ENCODE data around the gene CYP19A1. TPM values are rescaled to one million over a fixed set of nuclear protein-coding genes. Genes with fewer than 3 reads are reported as not detected.

The CYP19A1 gene
- total RNA-seq, 1 experiment from 2014 or later = 2.4 TPM

DNA sequence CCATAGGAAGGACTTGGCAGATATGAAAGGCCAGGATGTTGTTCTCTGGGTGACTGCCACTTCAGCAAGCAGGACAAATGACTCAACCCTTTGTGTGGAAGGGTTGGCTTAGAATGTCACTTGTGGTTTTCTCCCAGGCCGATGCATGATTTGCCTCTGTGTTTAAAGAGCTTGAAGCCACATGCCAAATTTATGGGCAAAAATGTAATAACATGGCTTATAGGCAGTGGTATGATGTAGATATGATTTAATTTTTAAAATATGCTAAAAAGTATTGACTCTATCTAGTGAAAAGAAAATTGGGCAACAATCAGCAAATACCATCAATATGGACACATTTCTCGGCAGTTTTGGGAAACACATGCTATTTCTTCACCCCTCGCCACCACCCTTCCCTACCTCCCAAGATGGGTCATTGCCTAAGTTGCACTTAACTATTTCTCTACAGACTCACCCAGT is 114.6 kb downstream of the CYP19A1 start:
- no peaks in the 10 kb centered on the region for H3K9me2 ChIP-seq (replicated peaks; ENCODE audit: insufficient read depth, low read length)
- no peaks in the 10 kb centered on the region for H3K9me3 ChIP-seq (ENCODE audit: low read length)
- H3K4me2 ChIP-seq (ENCODE audit: low read depth, low read length, poor library complexity, severe bottlenecking) = no peak overlapping the region
- H4K20me1 ChIP-seq (ENCODE audit: insufficient read depth, low read depth, low read length) = no peaks in the 10 kb centered on the region
- peaks cover 44% of the 10 kb centered on the region for H3K4me1 ChIP-seq (ENCODE audit: low read length)
- no peak overlapping the region for H3K9ac ChIP-seq (ENCODE audit: low read length)
- H3K4me3 ChIP-seq (ENCODE audit: low read length) = no peak overlapping the region
- DNase-seq = no peak
- H3K27me3 ChIP-seq (ENCODE audit: low read length) = no peaks in the 10 kb centered on the region
- H3K27ac ChIP-seq (ENCODE audit: low read length) = no peak overlapping the region
- no peak overlapping the region for H2AFZ ChIP-seq (ENCODE audit: low read length)
- H3K36me3 ChIP-seq (ENCODE audit: insufficient read depth, low read length) = no peaks in the 10 kb centered on the region
- no peaks in the 10 kb centered on the region for H3K79me2 ChIP-seq (ENCODE audit: low read length)

GRCh38 chr15:51218299-51218938 is 120.0 kb downstream of the CYP19A1 start:
- no peaks in the 10 kb centered on the region for H3K9me3 ChIP-seq (ENCODE audit: low read length)
- no peaks in the 10 kb centered on the region for H4K20me1 ChIP-seq (ENCODE audit: insufficient read depth, low read depth, low read length)
- H3K27ac ChIP-seq (ENCODE audit: low read length) = no peak overlapping the region
- H2AFZ ChIP-seq (ENCODE audit: low read length) = no peak overlapping the region
- no peak for DNase-seq
- no peaks in the 10 kb centered on the region for H3K79me2 ChIP-seq (ENCODE audit: low read length)
- no peaks in the 10 kb centered on the region for H3K9me2 ChIP-seq (replicated peaks; ENCODE audit: insufficient read depth, low read length)
- no peaks in the 10 kb centered on the region for H3K36me3 ChIP-seq (ENCODE audit: insufficient read depth, low read length)
- H3K4me1 ChIP-seq (ENCODE audit: low read length) = peaks cover 7% of the 10 kb centered on the region
- no peak overlapping the region for H3K4me2 ChIP-seq (ENCODE audit: low read depth, low read length, poor library complexity, severe bottlenecking)
- no peak overlapping the region for H3K9ac ChIP-seq (ENCODE audit: low read length)
- H3K27me3 ChIP-seq (ENCODE audit: low read length) = no peaks in the 10 kb centered on the region
- no peak overlapping the region for H3K4me3 ChIP-seq (ENCODE audit: low read length)

- H3K27me3 ChIP-seq (ENCODE audit: low read length) = no peaks in the 10 kb centered on the region
- no peaks in the 10 kb centered on the region for H3K79me2 ChIP-seq (ENCODE audit: low read length)
- no peaks in the 10 kb centered on the region for H4K20me1 ChIP-seq (ENCODE audit: insufficient read depth, low read depth, low read length)
- DNase-seq = no peak
- H3K9me2 ChIP-seq (replicated peaks; ENCODE audit: insufficient read depth, low read length) = no peaks in the 10 kb centered on the region
- H3K27ac ChIP-seq (ENCODE audit: low read length) = no peak overlapping the region
- H3K9ac ChIP-seq (ENCODE audit: low read length) = no peak overlapping the region
- no peak overlapping the region for H3K4me3 ChIP-seq (ENCODE audit: low read length)
- H3K4me1 ChIP-seq (ENCODE audit: low read length) = no peaks in the 10 kb centered on the region
- H3K4me2 ChIP-seq (ENCODE audit: low read depth, low read length, poor library complexity, severe bottlenecking) = no peak overlapping the region
- H3K9me3 ChIP-seq (ENCODE audit: low read length) = no peaks in the 10 kb centered on the region
- no peaks in the 10 kb centered on the region for H3K36me3 ChIP-seq (ENCODE audit: insufficient read depth, low read length)
- H2AFZ ChIP-seq (ENCODE audit: low read length) = no peak overlapping the region
Observed at GRCh38 chr15:51212909-51213308, 125.5 kb downstream of the CYP19A1 start.

GRCh38 chr15:51212239-51212638 is 126.2 kb downstream of the CYP19A1 start:
- Histone ChIP-seq H3K79me2 (ENCODE audit: low read length) (no peaks in the 10 kb centered on the region), H3K27me3 (ENCODE audit: low read length) (no peaks in the 10 kb centered on the region), H3K9me2 (replicated peaks; ENCODE audit: insufficient read depth, low read length) (no peaks in the 10 kb centered on the region), H2AFZ (ENCODE audit: low read length) (no peak overlapping the region), H3K9ac (ENCODE audit: low read length) (no peak overlapping the region), H3K36me3 (ENCODE audit: insufficient read depth, low read length) (no peaks in the 10 kb centered on the region), H3K4me3 (ENCODE audit: low read length) (no peak overlapping the region), H3K27ac (ENCODE audit: low read length) (no peak overlapping the region), H3K4me2 (ENCODE audit: low read depth, low read length, poor library complexity, severe bottlenecking) (no peak overlapping the region), H3K9me3 (ENCODE audit: low read length) (no peaks in the 10 kb centered on the region), H3K4me1 (ENCODE audit: low read length) (no peaks in the 10 kb centered on the region), H4K20me1 (ENCODE audit: insufficient read depth, low read depth, low read length) (no peaks in the 10 kb centered on the region)
- DNase-seq = no peak

- Histone ChIP-seq H3K79me2 (ENCODE audit: low read length) (no peaks in the 10 kb centered on the region), H3K9me2 (replicated peaks; ENCODE audit: insufficient read depth, low read length) (no peaks in the 10 kb centered on the region), H3K9me3 (ENCODE audit: low read length) (no peaks in the 10 kb centered on the region), H3K27me3 (ENCODE audit: low read length) (no peaks in the 10 kb centered on the region), H3K4me1 (ENCODE audit: low read length) (no peaks in the 10 kb centered on the region), H3K4me3 (ENCODE audit: low read length) (no peak overlapping the region), H3K36me3 (ENCODE audit: insufficient read depth, low read length) (no peaks in the 10 kb centered on the region), H3K4me2 (ENCODE audit: low read depth, low read length, poor library complexity, severe bottlenecking) (no peak overlapping the region), H2AFZ (ENCODE audit: low read length) (no peak overlapping the region), H3K27ac (ENCODE audit: low read length) (no peak overlapping the region), H4K20me1 (ENCODE audit: insufficient read depth, low read depth, low read length) (no peaks in the 10 kb centered on the region), H3K9ac (ENCODE audit: low read length) (no peak overlapping the region)
- no peak for DNase-seq
Observed at GRCh38 chr15:51205050-51205975, 133.1 kb downstream of the CYP19A1 start.

DNA sequence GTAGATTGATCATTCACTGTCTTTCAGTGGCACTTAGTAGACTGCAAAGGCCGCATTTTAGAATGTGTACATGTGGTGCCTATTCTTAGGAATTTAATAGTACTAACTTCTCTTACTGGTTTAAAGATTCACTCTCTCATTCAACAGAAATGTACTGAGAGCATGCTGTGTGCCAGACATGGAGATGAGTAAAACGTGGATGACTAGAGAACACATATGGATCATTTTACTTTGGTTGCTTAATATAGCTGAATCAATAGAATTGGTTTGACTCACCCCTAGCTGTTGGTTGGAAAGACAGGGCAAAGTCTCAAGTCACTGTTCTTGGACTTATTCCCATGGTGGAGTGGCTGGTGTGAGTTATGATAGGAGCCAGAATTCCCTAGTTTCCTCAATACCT is 134.6 kb downstream of the CYP19A1 start:
- Histone ChIP-seq H3K9me2 (replicated peaks; ENCODE audit: insufficient read depth, low read length) (no peaks in the 10 kb centered on the region), H3K36me3 (ENCODE audit: insufficient read depth, low read length) (no peaks in the 10 kb centered on the region), H4K20me1 (ENCODE audit: insufficient read depth, low read depth, low read length) (no peaks in the 10 kb centered on the region), H3K4me2 (ENCODE audit: low read depth, low read length, poor library complexity, severe bottlenecking) (no peak overlapping the region), H2AFZ (ENCODE audit: low read length) (no peak overlapping the region), H3K27ac (ENCODE audit: low read length) (no peak overlapping the region), H3K9me3 (ENCODE audit: low read length) (no peaks in the 10 kb centered on the region), H3K4me1 (ENCODE audit: low read length) (no peaks in the 10 kb centered on the region), H3K9ac (ENCODE audit: low read length) (no peak overlapping the region), H3K27me3 (ENCODE audit: low read length) (no peaks in the 10 kb centered on the region), H3K79me2 (ENCODE audit: low read length) (no peaks in the 10 kb centered on the region), H3K4me3 (ENCODE audit: low read length) (no peak overlapping the region)
- no peak for DNase-seq

DNA sequence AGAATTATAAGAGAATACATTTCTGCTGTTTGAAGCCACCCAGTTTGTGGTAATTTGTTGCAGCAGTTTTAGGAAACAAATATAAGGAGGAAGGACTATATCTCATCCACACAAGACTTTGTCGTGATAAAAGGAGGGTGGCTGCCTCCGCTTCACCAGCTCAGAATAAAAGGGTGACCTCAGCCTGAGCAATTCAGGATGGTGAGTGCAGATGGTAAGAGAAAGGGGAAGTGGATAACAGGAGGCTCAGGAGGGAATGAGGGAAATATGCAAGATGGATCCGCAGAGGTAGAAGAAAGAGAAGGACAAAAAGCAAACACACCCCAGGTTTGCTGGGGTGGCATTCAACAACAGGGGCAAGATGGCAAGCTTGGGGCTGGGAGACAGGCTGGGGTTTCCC is 135.6 kb downstream of the CYP19A1 start:
- Histone ChIP-seq H3K4me1 (ENCODE audit: low read length) (no peaks in the 10 kb centered on the region), H3K27me3 (ENCODE audit: low read length) (no peaks in the 10 kb centered on the region), H2AFZ (ENCODE audit: low read length) (no peak overlapping the region), H3K9me2 (replicated peaks; ENCODE audit: insufficient read depth, low read length) (no peaks in the 10 kb centered on the region), H3K27ac (ENCODE audit: low read length) (no peak overlapping the region), H3K4me3 (ENCODE audit: low read length) (no peak overlapping the region), H4K20me1 (ENCODE audit: insufficient read depth, low read depth, low read length) (no peaks in the 10 kb centered on the region), H3K4me2 (ENCODE audit: low read depth, low read length, poor library complexity, severe bottlenecking) (no peak overlapping the region), H3K9me3 (ENCODE audit: low read length) (no peaks in the 10 kb centered on the region), H3K79me2 (ENCODE audit: low read length) (no peaks in the 10 kb centered on the region), H3K9ac (ENCODE audit: low read length) (no peak overlapping the region), H3K36me3 (ENCODE audit: insufficient read depth, low read length) (no peaks in the 10 kb centered on the region)
- no peak for DNase-seq

- Histone ChIP-seq H3K9ac (ENCODE audit: low read length) (no peak overlapping the region), H3K9me3 (ENCODE audit: low read length) (no peaks in the 10 kb centered on the region), H3K4me3 (ENCODE audit: low read length) (no peak overlapping the region), H3K27ac (ENCODE audit: low read length) (no peak overlapping the region), H4K20me1 (ENCODE audit: insufficient read depth, low read depth, low read length) (no peaks in the 10 kb centered on the region), H3K4me2 (ENCODE audit: low read depth, low read length, poor library complexity, severe bottlenecking) (no peak overlapping the region), H3K27me3 (ENCODE audit: low read length) (no peaks in the 10 kb centered on the region), H3K36me3 (ENCODE audit: insufficient read depth, low read length) (no peaks in the 10 kb centered on the region), H3K4me1 (ENCODE audit: low read length) (no peaks in the 10 kb centered on the region), H3K79me2 (ENCODE audit: low read length) (no peaks in the 10 kb centered on the region), H3K9me2 (replicated peaks; ENCODE audit: insufficient read depth, low read length) (no peaks in the 10 kb centered on the region), H2AFZ (ENCODE audit: low read length) (no peak overlapping the region)
- no peak for DNase-seq
Observed at GRCh38 chr15:51201581-51201980, 136.8 kb downstream of the CYP19A1 start.
